ENCODE results near the gene KCNQ1.

DNA sequence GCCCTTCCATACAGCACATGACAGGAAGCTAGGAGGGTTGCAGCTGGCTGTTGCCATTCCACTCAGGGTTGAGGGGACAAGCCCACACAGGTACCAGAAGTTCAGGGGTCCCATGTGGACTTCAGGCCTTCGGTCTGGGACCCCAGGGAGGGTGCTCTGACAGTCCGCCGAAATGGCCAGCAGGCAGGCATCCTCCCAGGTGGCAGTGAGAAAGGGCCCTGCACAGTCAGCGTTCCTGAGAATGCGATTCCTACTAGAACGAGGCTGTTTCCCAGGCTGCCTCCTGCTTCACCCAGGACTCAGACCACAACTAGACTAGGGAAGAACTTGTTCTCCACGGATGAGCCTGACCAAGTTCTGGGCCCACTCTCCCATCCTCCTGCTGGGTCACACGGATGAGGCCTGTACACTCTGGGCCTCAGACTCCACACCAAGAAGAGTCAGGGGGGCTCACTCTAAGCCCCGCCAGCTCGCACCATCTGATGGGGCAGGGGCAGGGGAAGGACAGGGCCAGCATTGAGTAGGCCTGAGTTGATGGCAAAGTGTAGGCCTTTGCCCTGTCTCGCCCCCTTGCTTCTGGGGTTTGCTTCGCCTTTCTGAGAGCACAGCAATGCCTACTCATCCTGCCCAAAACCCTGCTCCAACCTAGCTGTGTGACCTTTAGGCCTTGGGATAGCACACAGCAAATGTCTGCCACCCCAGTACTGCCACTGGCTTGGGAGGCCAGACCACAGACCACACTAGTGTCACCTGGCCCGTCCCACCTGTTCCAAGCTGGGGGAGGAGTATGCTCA, 241.0 kb downstream of the KCNQ1 start:
- no peak for TF ChIP-seq POLR2A (IDR thresholded peaks at IDR 0.05; ENCODE audit: low read length)
- no peak for TF ChIP-seq GATA1 (IDR thresholded peaks at IDR 0.05; ENCODE audit: low read depth, low read length)
